VCaP (cell line): ENCODE measurements around the gene JADE1.
A peak's percentile ranks its signal among the peaks of the same experiment; 100 is the strongest.

Experiments used
- H3K27ac ChIP-seq: fragments of 450-650 bp; 2 replicates; pipeline ENCODE4 v1.5.1; 2017
- CTCF ChIP-seq: fragments of 450-650 bp; conservative IDR thresholded peaks from 2 replicates; pipeline ENCODE4 v1.5.1; 2017; ENCODE audit warnings: mild to moderate bottlenecking, moderate library complexity

Gene JADE1

GRCh38 chr4:128837198-128837597 is 27.7 kb downstream of the JADE1 start:
- H3K27ac ChIP-seq = no peak overlapping the region
- TF ChIP-seq CTCF = no peak

- no peak for TF ChIP-seq CTCF
- no peak overlapping the region for H3K27ac ChIP-seq
Measured at GRCh38 chr4:128837679-128838078, 28.2 kb downstream of the JADE1 start.

- no peak overlapping the region for H3K27ac ChIP-seq
- TF ChIP-seq CTCF = no peak
Measured at GRCh38 chr4:128840711-128841318, 31.3 kb downstream of the JADE1 start.

- no peak for TF ChIP-seq CTCF
- no peak overlapping the region for H3K27ac ChIP-seq
Measured at GRCh38 chr4:128841402-128841801, 31.9 kb downstream of the JADE1 start.

GRCh38 chr4:128844931-128845330 is 35.4 kb downstream of the JADE1 start:
- TF ChIP-seq CTCF = no peak
- peak overlapping the region; percentile 60 for H3K27ac ChIP-seq

GRCh38 chr4:128846063-128846462 is 36.6 kb downstream of the JADE1 start:
- no peak for TF ChIP-seq CTCF
- peak overlapping the region; percentile 60 for H3K27ac ChIP-seq

- no peak overlapping the region for H3K27ac ChIP-seq
- TF ChIP-seq CTCF = no peak
Measured at GRCh38 chr4:128847082-128847724, 37.7 kb downstream of the JADE1 start.
